ENCODE data around the gene OXA1L.
"Not testable (repeated sequence)": the region's sequence is repeated elsewhere in the genome, so short reads cannot be mapped to it uniquely, and the experiment has no call there.

- not testable (repeated sequence) for TF ChIP-seq NFKB2 (CRISPR knock-in tag; IDR thresholded peaks at IDR 0.05; ENCODE audit: borderline replicate concordance); POLR2AphosphoS5 (IDR thresholded peaks at IDR 0.05; ENCODE audit: low read depth, low read length); ATF4 (CRISPR knock-in tag; IDR thresholded peaks at IDR 0.05)
- TF ChIP-seq, protein P1, sequence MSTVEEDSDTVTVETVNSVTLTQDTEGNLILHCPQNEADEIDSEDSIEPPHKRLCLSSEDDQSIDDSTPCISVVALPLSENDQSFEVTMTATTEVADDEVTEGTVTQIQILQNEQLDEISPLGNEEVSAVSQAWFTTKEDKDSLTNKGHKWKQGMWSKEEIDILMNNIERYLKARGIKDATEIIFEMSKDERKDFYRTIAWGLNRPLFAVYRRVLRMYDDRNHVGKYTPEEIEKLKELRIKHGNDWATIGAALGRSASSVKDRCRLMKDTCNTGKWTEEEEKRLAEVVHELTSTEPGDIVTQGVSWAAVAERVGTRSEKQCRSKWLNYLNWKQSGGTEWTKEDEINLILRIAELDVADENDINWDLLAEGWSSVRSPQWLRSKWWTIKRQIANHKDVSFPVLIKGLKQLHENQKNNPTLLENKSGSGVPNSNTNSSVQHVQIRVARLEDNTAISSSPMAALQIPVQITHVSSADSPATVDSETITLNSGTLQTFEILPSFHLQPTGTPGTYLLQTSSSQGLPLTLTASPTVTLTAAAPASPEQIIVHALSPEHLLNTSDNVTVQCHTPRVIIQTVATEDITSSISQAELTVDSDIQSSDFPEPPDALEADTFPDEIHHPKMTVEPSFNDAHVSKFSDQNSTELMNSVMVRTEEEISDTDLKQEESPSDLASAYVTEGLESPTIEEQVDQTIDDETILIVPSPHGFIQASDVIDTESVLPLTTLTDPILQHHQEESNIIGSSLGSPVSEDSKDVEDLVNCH (CRISPR knock-in tag; IDR thresholded peaks at IDR 0.05): not testable (repeated sequence)
- TF ChIP-seq, protein P2, sequence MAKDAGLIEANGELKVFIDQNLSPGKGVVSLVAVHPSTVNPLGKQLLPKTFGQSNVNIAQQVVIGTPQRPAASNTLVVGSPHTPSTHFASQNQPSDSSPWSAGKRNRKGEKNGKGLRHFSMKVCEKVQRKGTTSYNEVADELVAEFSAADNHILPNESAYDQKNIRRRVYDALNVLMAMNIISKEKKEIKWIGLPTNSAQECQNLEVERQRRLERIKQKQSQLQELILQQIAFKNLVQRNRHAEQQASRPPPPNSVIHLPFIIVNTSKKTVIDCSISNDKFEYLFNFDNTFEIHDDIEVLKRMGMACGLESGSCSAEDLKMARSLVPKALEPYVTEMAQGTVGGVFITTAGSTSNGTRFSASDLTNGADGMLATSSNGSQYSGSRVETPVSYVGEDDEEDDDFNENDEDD (CRISPR knock-in tag; IDR thresholded peaks at IDR 0.05; ENCODE audit: borderline replicate concordance): not testable (repeated sequence)
These were observed 38.7 kb downstream of the OXA1L start for GRCh38 chr14:22805235-22805634.

Data from HepG2 (cell line).